OCI-M2 (cell line): ENCODE measurements around the gene LHX4.

Source experiments
- DNase-seq: peaks from one replicate; lab custom pipeline; 2025; ENCODE audit not compliant: unreplicated experiment; lab: John Stamatoyannopoulos, UW

LHX4 gene

DNA sequence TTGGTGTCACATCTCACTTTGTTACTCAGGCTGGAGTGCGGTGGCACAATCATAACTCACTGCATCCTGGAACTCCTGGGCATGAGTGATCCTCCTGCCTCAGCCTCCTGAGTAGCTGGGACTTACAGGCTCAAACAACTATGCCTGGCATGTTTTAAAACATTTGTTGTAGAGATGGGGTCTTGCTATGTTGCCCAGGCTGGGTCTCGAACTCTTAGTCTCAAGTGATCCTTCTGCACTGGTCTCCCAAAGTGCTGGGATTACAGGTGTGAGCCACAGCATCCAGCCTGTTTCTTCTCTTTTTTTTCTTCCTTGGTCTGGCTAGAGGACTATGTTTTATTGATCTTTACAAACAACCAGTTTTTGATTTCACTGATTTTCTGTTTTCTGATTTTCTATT is 64.6 kb downstream of the LHX4 start:
- DNase-seq: no peak

- DNase-seq: no peak
Observed at GRCh38 chr1:180295999-180296398, 65.9 kb downstream of the LHX4 start.

DNA sequence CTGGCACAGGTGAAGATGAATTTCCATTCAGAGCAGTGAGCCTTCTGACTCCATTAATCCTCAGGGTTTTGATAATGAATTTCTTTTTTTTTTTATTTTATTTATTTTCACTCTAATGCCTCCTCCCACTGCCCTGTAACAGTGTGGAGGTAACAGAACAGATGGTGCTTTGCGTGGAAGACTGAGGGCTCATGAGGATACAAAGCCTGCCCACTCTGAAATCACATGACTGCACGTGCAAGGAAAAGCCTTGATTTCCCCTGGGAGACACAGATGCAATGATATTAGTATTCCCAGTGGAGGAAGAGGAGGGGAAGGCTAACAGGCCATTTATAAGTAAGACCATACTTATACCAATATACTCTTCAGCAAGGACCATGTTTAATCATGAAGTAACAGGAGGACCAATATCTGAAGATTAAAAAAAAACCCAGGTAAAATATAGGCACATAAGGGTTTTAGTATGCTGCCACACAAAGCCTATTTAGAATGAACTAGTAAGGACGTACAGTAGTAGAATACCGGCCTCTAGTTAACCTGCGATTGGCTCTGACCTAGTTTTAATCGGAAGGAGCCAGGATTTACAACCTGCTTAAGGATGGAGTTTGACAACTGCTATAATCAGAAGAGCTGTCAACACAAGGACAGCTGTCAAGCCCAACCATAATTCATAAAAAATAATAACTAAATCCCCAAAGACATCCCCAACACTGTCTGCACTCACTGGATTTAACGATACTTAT is 69.6 kb downstream of the LHX4 start:
- no peak for DNase-seq

DNA sequence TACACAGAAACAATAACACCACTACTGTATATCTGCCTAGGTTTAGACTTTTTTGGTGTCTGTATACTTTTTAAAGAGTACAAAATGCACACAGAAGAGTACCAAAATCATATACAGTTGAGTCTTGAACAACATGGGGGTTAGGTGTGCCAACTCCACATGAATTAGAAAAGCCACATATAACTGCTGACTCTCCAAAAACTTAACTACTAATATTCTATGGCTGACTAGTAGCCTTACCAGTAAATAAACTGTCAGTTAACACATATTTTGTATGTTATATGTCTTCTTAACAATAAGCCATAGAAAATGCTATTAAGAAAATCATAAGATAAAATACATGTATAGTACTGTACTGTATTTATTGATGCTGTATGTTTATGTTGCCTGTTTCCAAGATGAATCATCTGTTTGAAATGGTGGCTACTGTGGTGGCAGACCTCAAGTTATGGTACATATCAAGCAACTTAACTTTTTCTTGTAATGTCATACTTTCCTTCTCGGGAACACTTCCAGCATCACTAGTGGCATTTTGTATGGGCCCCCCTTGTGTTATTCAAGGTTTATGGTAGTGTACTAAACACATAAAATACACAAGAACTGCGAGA is 71.2 kb downstream of the LHX4 start:
- DNase-seq: no peak

DNA sequence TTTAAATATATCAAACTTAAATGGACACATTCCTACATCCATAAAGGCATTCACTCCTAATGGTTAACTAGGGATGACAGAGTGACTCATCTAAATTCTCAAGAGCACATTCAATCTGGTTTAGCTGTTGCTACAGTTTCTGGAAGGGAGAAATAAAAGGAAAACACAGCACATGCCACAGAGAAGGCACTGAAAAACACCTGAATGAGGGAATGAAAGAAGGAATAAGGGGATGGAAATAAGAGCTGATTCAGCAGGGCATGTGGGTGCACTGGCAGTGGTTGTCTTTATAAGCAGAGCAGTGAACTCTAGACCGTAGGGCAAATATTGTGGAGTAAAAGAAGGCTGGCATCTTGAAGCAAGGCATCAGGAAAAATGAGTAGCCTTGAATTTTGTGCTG is 79.3 kb downstream of the LHX4 start:
- no peak for DNase-seq

- no peak for DNase-seq
Observed at GRCh38 chr1:180310095-180310494, 80.0 kb downstream of the LHX4 start.

DNA sequence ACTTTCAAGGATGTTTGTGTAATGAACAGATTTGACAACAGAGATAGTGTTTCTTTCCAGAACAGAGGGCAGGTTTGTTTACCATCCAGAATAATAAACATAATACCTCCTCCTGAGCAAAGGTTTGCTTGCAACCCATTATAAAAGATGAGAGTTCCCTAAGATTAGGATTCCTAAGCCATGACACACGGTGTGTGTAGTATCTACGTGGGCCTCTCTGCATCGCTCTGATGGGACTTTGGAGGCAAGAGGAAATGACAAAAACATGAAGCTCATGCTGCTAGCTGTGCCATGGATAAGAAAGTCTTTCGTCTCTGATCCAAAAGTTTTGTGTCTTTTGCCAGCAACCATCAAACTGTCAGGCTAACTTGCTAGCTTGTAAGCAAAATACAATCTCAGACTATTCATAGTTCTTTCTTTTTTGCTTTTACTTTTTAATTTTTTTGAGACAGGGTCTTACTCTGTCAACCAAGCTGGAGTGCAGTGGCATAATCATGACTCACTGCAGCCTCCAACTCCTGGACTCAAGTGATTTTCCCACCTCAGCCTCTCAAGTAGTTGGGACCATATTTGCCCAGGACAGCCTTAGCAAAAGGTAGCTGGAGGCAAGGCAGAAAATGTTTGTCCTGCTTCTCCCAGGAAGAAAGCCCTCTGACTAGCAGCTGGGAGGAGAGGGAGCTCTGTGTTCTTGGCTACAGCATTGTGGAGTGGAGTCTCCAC is 81.1 kb downstream of the LHX4 start:
- no peak for DNase-seq

- DNase-seq: no peak
Observed at GRCh38 chr1:180312926-180313325, 82.9 kb downstream of the LHX4 start.

DNA sequence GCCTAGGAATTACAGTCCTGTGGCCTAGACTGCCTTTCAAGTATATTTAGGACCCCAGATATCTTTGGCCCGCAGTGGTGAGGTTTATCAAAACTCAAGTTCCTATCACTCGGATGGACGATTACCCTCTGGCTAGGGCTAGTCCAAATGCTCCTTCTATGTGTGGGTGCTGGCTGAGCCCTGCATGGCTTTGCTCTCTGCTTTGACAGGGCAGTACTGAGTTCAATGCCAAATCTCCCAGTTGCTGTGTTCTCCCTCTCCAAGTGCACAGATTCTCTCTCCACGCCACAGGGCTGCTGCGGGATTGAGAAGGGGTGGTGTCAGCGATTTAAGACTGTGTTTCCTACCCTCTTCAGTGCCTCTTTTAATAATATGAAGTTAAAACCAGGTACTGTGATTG is 97.0 kb downstream of the LHX4 start:
- DNase-seq: no peak
